Activated naive CD4-positive, alpha-beta T cell treated with Interleukin-2 at 50 U/mL for 16 hours (primary cell): Measurements from ENCODE around the gene SLX4IP.

ENCODE experiments used
- DNase-seq: peaks from one replicate; pipeline ENCODE4 v3.0.0-alpha.2; 2020

The SLX4IP gene

DNA sequence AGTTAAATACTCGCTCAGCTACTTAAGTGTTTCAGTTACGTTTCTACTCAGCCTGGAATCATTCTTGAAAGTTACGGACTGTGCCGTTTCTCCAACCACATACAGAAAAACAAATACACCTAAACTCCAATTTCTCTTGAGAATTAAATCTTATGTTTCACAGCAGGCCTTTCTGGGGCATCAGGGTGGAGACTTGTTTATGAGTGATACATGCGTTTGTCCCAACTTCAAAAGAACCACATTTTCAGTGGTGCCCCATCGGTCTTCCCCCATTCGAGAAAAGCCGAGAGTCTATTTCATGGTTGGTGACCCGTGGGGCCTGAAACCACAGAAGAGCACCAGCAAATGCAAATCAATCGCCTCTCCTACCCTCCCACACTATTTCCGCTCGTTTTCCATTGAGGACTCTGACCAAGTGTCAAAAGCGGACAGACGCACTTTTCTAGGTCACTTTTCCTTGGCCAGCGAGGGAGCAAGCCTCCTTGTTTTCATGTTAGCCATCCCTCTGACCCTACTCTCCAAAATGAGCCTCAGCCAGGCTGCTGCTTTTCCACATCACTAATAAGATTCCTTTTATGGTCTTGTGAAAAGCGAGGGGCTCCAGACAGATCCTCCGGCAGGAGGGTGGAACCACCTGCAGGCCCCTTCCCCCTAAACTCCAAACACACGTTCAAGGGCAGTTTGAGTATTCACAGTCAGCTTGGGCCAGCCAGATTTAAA lies 235.6 kb downstream of the SLX4IP start:
- no peak for DNase-seq

DNA sequence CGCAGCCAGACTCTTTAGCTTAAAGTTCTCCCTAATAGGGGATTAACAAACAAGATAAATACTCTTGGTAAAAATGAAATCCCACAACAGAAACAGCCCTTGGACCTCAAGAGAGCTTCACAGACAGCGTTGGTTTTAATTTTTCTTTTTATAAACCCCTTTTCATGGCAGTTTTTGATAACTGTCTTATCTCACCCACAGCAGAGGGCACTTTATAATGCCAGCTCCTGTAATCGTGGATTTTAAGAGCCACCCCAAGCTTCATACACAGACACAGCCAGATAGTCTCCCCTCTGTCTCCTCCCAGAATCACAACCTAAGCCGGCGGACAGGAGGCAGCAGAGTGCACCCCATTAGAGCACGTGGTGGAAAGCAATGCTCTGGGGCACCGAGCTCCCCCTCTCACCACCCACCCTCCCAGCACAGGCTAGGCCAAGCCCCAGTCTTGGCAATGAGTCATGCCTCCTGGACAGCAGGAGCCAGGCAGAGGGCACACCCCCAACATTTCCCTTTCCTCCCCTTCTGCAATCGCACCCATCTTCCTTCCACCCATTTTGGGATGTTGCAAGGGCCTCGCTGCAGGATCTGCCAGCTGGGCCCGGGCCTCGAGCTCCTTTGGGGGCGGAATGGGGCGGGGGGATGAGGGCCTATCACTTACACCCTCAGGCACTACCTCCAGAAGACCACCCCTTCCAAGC lies 236.3 kb downstream of the SLX4IP start:
- DNase-seq = peak; percentile 27

DNA sequence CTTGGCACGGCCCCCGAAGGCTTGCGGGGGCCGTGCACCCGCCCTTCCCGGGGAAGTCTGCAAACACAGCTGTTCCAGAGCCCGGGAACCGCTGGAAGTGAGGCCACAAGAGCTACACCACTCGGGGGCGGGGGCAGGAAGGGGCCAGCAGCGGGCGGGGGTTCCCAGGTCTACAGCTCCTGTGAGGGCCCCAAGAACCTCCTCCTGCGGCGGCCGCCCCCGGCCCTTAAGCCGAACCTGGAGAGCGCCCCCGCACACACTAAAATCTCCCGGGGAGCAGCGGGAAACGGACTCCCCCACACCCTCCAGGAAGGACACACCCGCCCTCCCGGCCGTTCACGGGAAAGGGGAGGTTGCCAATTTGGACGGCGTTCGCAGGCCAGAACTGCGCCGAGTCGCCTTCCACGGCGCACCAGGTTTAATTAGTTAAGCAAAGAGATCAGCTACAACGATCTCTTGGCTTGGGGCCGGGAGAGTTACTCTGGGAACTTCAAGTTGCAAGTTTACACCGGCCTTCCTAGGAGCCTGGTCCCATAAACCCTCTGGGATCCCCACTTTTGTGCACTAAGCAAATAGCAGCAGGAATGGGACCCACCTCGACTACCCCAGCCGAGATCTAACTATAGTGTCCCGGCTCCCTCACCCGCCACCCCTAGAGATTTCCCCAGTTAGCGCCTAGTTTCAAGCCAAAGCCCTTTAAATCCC lies 237.0 kb downstream of the SLX4IP start:
- DNase-seq = peak; percentile 22

DNA sequence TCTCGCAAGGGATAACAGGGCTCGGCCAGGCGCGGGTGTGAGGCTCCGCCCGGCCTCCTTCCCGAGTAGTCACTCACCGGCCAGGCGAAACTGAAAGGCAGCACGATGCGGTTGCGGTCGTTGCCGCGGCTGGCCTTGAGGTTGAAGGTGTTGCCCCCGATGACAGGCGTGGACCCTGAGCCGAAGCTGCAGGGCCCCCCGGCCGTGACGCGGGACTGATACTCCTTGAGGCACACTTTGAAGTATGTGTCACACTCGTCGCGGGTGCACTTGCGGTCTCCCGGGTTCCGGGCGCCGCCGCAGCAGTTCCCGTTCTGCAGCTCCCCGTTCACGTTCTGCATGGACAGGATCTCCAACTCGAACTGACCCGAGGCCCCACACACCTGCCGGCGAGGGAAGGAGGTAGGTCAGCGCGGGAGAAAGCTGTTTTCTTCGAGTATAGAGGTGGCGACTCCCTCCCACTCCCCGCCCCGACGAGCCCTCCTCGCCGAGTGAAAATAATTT lies 237.6 kb downstream of the SLX4IP start:
- peak; percentile 57 for DNase-seq

DNA sequence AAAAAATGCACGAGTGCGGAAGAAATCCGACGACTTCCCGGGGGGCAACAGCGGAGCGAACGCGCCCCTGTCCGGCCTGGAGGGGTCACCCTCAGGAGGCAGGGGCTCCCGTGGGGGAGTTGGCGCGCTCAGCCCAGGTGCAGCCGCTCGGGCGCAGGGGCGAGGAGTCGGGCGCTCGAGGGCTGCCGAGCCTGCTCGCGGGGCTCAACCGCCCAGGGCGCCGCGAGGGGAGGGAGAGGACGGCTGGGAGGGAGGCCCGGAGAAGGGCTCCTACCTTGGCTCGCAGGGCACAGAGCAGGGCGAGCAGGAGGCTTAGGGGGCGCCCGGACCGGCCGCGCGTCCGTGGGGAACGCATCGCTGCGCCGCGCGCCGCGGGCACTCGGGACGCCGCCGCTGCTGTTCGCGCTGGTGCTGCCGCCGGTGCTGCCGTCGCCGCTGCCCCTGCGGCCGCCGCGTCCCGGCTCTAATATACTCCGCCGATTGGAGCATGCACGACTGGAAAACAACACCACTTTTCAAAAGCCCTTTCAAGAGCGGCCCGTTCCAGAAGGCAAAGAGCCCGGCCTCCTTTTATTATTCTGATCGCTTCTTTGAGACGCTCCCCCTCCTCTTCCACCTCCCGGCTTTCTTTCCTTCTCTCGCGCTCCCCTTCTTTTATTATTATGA lies 238.2 kb downstream of the SLX4IP start:
- DNase-seq = peak; percentile 9

DNA sequence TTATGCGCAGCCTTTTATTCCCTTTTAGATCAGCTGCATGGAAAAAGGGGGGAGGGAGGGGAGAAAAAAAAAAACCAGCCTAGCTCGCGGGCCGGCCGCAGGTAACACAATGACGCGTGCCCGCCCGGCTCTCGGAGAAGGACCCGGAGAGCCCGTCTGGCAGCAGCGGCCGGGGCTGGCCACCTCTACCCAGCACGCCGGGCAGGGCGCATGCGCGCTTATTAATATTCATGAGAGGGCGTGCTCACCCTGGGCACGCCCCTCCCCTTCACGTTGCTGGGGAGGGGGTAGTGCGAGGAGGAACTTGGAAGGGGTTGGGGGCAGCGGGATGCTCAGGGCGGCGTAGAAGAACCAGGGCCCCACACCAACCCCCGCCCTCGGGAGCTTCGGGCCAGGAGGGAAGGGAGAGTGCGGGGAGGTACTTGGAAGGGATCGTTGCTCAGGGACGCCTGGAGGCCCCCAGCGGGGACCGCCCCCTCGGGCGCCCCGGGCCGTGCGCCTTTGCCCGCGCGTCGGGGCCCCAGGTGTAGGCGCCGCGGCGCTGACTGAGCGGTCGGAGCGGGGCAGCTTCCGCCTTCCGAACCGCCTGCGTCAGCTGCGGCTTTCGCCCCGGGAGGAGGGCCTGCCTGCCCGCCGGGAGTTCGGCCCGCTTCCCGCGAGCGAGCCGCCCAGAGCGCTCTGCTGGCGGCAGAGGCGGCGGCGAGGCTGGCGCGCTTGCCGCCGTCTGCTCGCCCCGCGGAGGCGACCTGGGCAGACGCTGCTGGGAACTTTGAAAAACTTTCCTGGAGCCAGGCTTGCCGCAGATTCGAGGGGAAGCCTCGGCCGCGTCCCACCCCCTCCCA lies 239.0 kb downstream of the SLX4IP start, which contains the start of gene JAG1:
JAG1 (minus strand) TSS at position 158 of the 842 bp plus-strand sequence. CDS start 469 bp downstream, outside the sequence.
- DNase-seq = peak; percentile 64

DNA sequence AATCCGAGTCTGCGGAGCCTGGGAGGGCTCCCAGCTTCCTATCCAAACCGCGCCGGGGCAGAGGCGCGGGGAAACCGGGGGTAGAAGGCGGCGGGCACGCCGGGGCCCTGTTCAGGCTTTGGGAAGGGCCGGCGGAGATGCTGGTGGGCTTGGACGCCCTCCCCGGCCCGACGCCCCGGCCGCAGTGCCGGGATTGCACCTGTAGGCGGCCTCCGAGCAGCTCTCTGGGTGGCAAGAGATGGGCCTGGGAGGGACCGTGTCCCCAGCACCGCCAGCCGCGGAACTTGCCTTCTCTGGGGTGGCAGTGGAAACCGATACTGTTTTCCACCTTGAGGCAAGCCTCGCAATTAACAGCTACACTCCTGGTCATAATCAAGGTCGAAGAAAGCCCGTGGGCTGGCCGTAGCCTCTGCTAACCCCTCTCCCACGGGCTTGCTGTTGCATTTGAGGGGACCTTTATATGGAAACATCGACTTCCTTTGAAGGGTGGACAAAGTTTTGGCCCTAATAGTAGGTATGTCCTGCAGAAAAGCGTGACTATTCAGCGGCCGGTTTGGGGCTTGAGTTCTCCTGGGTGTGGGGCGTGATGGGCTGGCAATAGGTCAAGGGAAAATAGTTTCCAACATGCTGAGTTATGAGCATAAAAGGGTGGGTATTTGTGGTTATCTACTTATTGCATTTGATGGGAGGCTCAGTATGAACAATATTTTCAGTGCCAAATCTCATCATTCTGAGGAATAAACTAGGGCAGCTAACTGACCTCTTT lies 239.8 kb downstream of the SLX4IP start:
- DNase-seq = peak; percentile 38

DNA sequence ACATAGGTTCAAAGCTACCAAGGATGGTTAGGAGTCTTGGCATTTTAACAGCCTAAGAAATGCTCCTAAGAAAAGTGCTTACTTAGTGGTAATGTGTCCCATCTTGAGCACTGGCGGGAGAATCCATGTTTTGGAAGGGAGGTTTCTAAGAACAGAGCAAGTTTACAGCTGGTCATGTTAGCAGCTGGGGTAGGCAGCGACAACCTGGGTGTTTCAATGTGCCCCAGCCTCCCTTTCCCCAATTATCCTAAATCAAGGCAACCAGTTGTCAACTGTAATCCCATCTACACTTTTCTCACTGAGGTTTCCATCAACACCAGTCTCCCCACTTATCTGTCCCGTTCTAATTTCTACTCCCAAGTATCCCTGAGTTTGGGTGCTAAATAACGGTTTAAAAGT lies 240.3 kb downstream of the SLX4IP start:
- no peak for DNase-seq

DNA sequence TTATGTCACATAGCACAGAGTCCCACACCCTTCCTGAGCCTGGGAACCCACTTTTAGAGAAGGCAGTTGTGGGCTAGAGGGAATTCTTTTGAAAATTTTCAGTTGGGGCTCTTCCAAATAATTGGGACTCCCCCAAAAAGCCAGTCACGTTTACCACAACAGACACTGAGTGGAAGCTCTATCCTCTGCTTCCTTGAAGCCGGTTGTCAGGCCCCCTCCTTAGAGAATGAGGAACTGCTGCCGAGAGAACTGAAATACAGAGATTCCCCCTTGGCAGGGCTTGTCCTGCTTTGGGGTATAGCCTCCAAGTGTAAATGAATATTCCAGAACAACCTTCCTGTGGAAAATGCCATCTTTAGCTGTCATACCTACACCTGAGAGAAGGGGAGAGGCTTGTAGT lies 241.4 kb downstream of the SLX4IP start:
- DNase-seq = no peak
